Measurements from ENCODE around the gene KDM7A. TPM values are rescaled to one million over a fixed set of nuclear protein-coding genes. Genes with fewer than 3 reads are reported as not detected.

KDM7A gene
- total RNA-seq, 2 experiments from 2014 or later, result 43.3 to 46.5 TPM

- Mint-ChIP-seq H3K36me3 (ENCODE audit: low read depth) (peaks cover 59% of the 10 kb centered on the region), H3K27me3 (no peaks in the 10 kb centered on the region), H3K4me1 (ENCODE audit: low read depth) (peaks cover 74% of the 10 kb centered on the region), H3K27ac (peak overlapping the region; percentile 40), H3K9me3 (no peaks in the 10 kb centered on the region), H3K4me3 (no peak overlapping the region)
- H3K36me3 ChIP-seq (ENCODE audit: insufficient read depth, low read length), result peaks cover 51% of the 10 kb centered on the region
- H3K9me3 ChIP-seq (ENCODE audit: control insufficient read depth in 1 of 2, insufficient read depth in 1 of 2, low read length in 2 of 2), result no peaks in the 10 kb centered on the region
- no peak for ATAC-seq (ENCODE audit: poor library complexity)
- no peak overlapping the region for H3K4me3 ChIP-seq (ENCODE audit: low read length)
- intact Hi-C loops (cut with DNase I, micrococcal nuclease), result loop anchor here in 1 of 2 experiments (5.0 kb wide), 1 partner anchor 279 kb away; the partner anchor contains the start of gene HIPK2
- CTCF ChIA-PET, result no interaction called here
- no peak overlapping the region for H3K27ac ChIP-seq (ENCODE audit: low read depth in 1 of 2, low read length in 2 of 2)
- POLR2A ChIA-PET, result no interaction called here
- no peak for DNase-seq
- H3K4me1 ChIP-seq (ENCODE audit: insufficient read depth, low read length), result peaks cover 43% of the 10 kb centered on the region
- no peak for TF ChIP-seq CTCF (IDR thresholded peaks at IDR 0.05)
- H3K27me3 ChIP-seq (ENCODE audit: control insufficient read depth in 1 of 2, insufficient read depth in 2 of 2, low read length in 2 of 2), result no peaks in the 10 kb centered on the region
Observed at GRCh38 chr7:140056431-140057142, 120.2 kb downstream of the KDM7A start.

GRCh38 chr7:140055833-140056232 lies 121.0 kb downstream of the KDM7A start:
- H3K27ac ChIP-seq (ENCODE audit: low read depth in 1 of 2, low read length in 2 of 2), result no peak overlapping the region
- Mint-ChIP-seq H3K36me3 (ENCODE audit: low read depth) (peaks cover 63% of the 10 kb centered on the region), H3K4me3 (no peak overlapping the region), H3K4me1 (ENCODE audit: low read depth) (peaks cover 66% of the 10 kb centered on the region), H3K9me3 (no peaks in the 10 kb centered on the region), H3K27me3 (no peaks in the 10 kb centered on the region), H3K27ac (peak overlapping the region; percentile 40)
- peaks cover 35% of the 10 kb centered on the region for H3K4me1 ChIP-seq (ENCODE audit: insufficient read depth, low read length)
- DNase-seq, result no peak
- TF ChIP-seq CTCF (IDR thresholded peaks at IDR 0.05), result no peak
- H3K36me3 ChIP-seq (ENCODE audit: insufficient read depth, low read length), result peaks cover 54% of the 10 kb centered on the region
- H3K4me3 ChIP-seq (ENCODE audit: low read length), result no peak overlapping the region
- no peaks in the 10 kb centered on the region for H3K9me3 ChIP-seq (ENCODE audit: control insufficient read depth in 1 of 2, insufficient read depth in 1 of 2, low read length in 2 of 2)
- intact Hi-C loops (cut with DNase I, micrococcal nuclease), result loop anchor here in 1 of 2 experiments (5.0 kb wide), 1 partner anchor 279 kb away; the partner anchor contains the start of gene HIPK2
- ChIA-PET CTCF (no interaction called here), POLR2A (no interaction called here)
- ATAC-seq (ENCODE audit: poor library complexity), result no peak
- H3K27me3 ChIP-seq (ENCODE audit: control insufficient read depth in 1 of 2, insufficient read depth in 2 of 2, low read length in 2 of 2), result no peaks in the 10 kb centered on the region

GRCh38 chr7:140054751-140055150 lies 122.0 kb downstream of the KDM7A start:
- H3K4me1 Mint-ChIP-seq (ENCODE audit: low read depth), result peaks cover 61% of the 10 kb centered on the region
- intact Hi-C loops (cut with DNase I, micrococcal nuclease), result loop anchor here in 1 of 2 experiments (5.0 kb wide), 1 partner anchor 277 kb away; the partner anchor contains the start of gene HIPK2
- peaks cover 63% of the 10 kb centered on the region for H3K36me3 ChIP-seq (ENCODE audit: insufficient read depth, low read length)

More at GRCh38 chr7:140054751-140055150, 122.0 kb downstream of the KDM7A start:
- CTCF ChIA-PET, result no interaction called here
- peaks cover 73% of the 10 kb centered on the region for H3K36me3 Mint-ChIP-seq (ENCODE audit: low read depth)
- Histone ChIP-seq H3K27me3 (ENCODE audit: control insufficient read depth in 1 of 2, insufficient read depth in 2 of 2, low read length in 2 of 2) (no peaks in the 10 kb centered on the region), H3K9me3 (ENCODE audit: control insufficient read depth in 1 of 2, insufficient read depth in 1 of 2, low read length in 2 of 2) (no peaks in the 10 kb centered on the region), H3K4me3 (ENCODE audit: low read length) (no peak overlapping the region), H3K27ac (ENCODE audit: low read depth in 1 of 2, low read length in 2 of 2) (no peak overlapping the region), H3K4me1 (ENCODE audit: insufficient read depth, low read length) (peaks cover 24% of the 10 kb centered on the region)
- POLR2A ChIA-PET, result interaction anchor here (1.2 kb wide), 1 partner anchor 8 kb away, joined by 6 read pairs; the partner anchor contains the start of gene PARP12
- no peaks in the 10 kb centered on the region for H3K9me3 Mint-ChIP-seq
- no peak for TF ChIP-seq CTCF (IDR thresholded peaks at IDR 0.05)
- peak overlapping the region; percentile 12 for H3K27ac Mint-ChIP-seq
- no peak for ATAC-seq (ENCODE audit: poor library complexity)
- no peak for DNase-seq
- no peaks in the 10 kb centered on the region for H3K27me3 Mint-ChIP-seq
- H3K4me3 Mint-ChIP-seq, result no peak overlapping the region
